AML-193 (cell line): ENCODE measurements around the gene FRMPD4.

Source experiments
- DNase-seq, 2 experiments: peaks; one replicate each; lab custom pipeline; 2025; lab: John Stamatoyannopoulos, UW

Gene FRMPD4

GRCh38 chrX:12768491-12768890, 630.2 kb downstream of the FRMPD4 start:
- DNase-seq: no peak

DNA sequence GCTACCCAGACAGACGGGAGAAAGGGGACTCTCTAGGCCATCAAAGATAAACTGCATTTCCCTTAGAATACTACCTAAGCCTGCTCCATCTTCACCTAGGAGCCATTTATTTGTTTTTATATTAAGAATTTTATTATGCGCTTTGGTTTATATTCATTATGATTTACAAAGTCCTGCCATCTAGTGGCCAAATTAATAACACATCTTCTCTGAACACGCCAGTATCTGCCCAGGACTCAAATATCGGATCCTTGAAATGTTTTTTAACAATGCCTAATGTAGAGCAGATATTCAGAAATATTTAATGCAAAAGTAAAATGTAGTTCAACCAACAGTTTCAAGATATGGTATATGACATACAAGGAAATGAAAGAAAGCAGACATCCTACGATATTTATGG, 632.2 kb downstream of the FRMPD4 start:
- peak; percentile 0 to 2 for DNase-seq

DNA sequence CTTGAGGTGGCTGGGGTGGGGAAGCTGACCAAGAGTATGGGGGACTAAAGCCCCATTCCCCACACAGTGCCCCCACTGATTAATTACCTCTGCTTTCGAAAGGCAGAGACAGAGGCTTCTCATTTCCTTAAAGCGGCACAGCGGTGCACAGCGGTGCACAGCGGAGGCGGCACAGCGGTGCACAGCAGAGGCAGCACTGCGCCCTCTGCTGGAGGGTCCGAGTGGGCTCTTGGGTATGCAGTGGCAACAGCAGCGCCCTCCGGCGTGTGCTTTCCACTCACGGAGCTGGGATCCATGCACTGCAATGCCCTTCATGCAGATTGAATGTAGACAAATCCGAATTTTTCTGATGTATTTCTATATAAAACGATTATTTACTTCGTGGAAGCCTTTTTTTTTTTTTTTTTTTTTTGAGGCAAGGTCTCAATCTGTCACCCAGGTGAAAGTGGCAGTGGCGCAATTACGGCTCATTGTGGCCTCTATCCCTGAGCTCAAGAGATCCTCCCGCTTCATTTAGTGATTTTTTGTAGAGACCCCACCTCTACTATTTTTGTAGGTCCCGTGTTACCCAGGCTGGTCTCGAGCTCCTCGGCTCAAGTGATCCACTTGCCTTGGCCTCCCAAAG, 633.3 kb downstream of the FRMPD4 start:
- peak in 1 of 2 experiments; percentile 0 for DNase-seq
